MCF 10A (cell line): ENCODE data around the gene WLS. TPM values are rescaled to one million over a fixed set of nuclear protein-coding genes. Genes with fewer than 3 reads are reported as not detected.
A peak's percentile ranks its signal among the peaks of the same experiment; 100 is the strongest.

ENCODE experiments used
- BruUV-seq: library from RNA; stranded (reverse); fragments of 400-500 nt; replicated peaks from 2 replicates; lab custom pipeline; 2021; lab: Mats Ljungman, UMichigan
- CTCF ChIA-PET: fragments of 300-600 bp; sonication (Branson Sonifier 250); formaldehyde crosslinking; extraction: SDS; loops from one replicate; lab custom pipeline; 2021; ENCODE audit warnings: antibody characterized with exemption, inconsistent platforms; lab: Yijun Ruan, JAX
- POLR2A ChIA-PET: fragments of 300-600, 350-650 bp; sonication (Branson Sonifier 250); formaldehyde crosslinking; extraction: SDS; loops from one replicate; lab custom pipeline; 2020; ENCODE audit warnings: antibody characterized with exemption, inconsistent platforms; lab: Yijun Ruan, JAX
- DNase-seq: peaks from one replicate; pipeline ENCODE4 v3.0.0-alpha.2; 2018; ENCODE audit not compliant: unreplicated experiment
- H3K27ac Mint-ChIP-seq: one replicate; pipeline ENCODE4 v1.8.0; 2022; ENCODE audit warnings: mild to moderate bottlenecking, low read depth, mixed read lengths; ENCODE audit not compliant: unreplicated experiment
- H3K27me3 Mint-ChIP-seq: one replicate; pipeline ENCODE4 v1.8.0; 2022; ENCODE audit warnings: mixed read lengths; ENCODE audit not compliant: insufficient read depth, unreplicated experiment
- H3K36me3 Mint-ChIP-seq: one replicate; pipeline ENCODE4 v1.8.0; 2022; ENCODE audit warnings: mild to moderate bottlenecking, moderate library complexity, mixed read lengths; ENCODE audit not compliant: insufficient read depth, unreplicated experiment
- H3K4me1 Mint-ChIP-seq: one replicate; pipeline ENCODE4 v1.8.0; 2022; ENCODE audit warnings: mixed read lengths; ENCODE audit not compliant: insufficient read depth, unreplicated experiment
- H3K4me3 Mint-ChIP-seq: one replicate; pipeline ENCODE4 v1.8.0; 2022; ENCODE audit warnings: mild to moderate bottlenecking, moderate library complexity, mixed read lengths; ENCODE audit not compliant: unreplicated experiment
- H3K9me3 Mint-ChIP-seq: one replicate; pipeline ENCODE4 v1.8.0; 2022; ENCODE audit warnings: mixed read lengths; ENCODE audit not compliant: unreplicated experiment
- intact Hi-C: fragments of 100-400 bp; cut with micrococcal nuclease; formaldehyde crosslinking; loops from 2 replicates; pipeline ENCODE4 v1.14.1; 2022
- total RNA-seq: library from RNA; stranded (reverse); gene quantifications from 2 replicates; pipeline ENCODE4 v1.2.3, GENCODE V29; 2022
- TF ChIP-seq, protein P1 (sequence below): fragments of 200-600 bp; IDR thresholded peaks from one replicate; pipeline ENCODE4 v1.8.0; 2022; ENCODE audit warnings: antibody characterized with exemption, mild to moderate bottlenecking; ENCODE audit not compliant: unreplicated experiment

Gene WLS
- total RNA-seq, 1 experiment from 2014 or later = 37.8 TPM

DNA sequence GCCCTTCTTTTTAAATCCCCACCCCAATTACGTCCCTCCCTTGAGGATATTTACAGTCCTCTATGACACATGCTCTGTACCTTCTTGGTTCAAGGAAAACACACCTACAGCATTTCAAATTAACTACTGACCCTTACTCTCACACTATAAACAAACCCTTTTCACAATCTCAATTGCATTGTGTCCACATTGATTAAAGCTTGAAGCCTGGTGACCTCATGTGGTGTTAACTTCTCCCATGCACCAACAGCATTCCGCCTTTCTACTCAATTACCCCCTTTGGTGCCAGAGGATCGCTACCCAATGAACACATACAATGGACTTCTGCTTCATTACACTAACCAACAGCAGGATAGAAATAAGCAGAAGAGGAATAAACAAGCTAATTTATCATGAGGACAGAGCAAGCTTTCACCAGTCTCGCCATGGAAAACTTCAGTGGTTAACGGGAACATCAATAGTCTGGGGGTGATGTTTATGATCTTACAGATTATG lies 15.2 kb downstream of the WLS start:
- ChIA-PET POLR2A (no interaction called here), CTCF (interaction anchor here (0.6 kb wide), 1 partner anchor 49 kb away, joined by 6 read pairs; no protein-coding TSS in a partner anchor)
- TF ChIP-seq, protein P1, sequence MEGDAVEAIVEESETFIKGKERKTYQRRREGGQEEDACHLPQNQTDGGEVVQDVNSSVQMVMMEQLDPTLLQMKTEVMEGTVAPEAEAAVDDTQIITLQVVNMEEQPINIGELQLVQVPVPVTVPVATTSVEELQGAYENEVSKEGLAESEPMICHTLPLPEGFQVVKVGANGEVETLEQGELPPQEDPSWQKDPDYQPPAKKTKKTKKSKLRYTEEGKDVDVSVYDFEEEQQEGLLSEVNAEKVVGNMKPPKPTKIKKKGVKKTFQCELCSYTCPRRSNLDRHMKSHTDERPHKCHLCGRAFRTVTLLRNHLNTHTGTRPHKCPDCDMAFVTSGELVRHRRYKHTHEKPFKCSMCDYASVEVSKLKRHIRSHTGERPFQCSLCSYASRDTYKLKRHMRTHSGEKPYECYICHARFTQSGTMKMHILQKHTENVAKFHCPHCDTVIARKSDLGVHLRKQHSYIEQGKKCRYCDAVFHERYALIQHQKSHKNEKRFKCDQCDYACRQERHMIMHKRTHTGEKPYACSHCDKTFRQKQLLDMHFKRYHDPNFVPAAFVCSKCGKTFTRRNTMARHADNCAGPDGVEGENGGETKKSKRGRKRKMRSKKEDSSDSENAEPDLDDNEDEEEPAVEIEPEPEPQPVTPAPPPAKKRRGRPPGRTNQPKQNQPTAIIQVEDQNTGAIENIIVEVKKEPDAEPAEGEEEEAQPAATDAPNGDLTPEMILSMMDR = no peak
- Mint-ChIP-seq H3K4me3 (no peak overlapping the region), H3K9me3 (no peaks in the 10 kb centered on the region), H3K27me3 (no peaks in the 10 kb centered on the region), H3K4me1 (peaks cover 30% of the 10 kb centered on the region), H3K27ac (no peak overlapping the region), H3K36me3 (no peaks in the 10 kb centered on the region)
- no TSS peak for BruUV-seq
- DNase-seq = no peak
- intact Hi-C loops = no loop called here

DNA sequence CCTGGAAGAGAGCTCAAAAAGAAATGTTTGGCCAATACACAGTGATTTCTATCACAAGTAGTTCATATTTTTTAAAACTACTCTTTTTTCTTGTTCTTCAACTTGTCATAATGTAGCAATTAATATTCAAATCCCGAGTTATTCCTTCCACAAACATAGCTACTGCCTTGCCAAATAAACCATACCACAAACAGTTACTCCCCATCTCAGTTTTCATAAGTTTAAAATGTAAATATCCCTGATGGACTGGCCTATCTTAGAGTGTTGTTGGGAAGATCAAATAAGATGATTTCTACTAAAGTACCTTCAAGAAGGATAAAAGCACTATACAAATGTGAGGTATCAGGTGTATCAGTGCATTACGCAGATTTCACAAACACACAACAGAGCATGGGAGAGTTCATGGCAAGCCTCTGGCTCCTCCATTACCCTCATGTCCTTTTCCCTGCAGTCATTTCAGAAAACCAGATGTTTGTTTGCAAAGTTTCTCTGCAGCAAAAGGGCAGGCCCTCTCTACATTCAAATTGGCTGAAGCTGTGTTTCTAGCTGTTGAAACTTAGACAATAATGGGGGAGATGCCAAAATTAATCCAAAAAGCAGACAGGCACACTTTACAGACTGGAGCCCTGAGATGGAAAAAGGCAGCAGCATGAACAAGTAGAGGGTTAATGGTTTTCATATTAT lies 16.1 kb downstream of the WLS start:
- no peak overlapping the region for H3K4me3 Mint-ChIP-seq
- ChIA-PET POLR2A (interaction anchor here (0.7 kb wide), 2 partner anchors 10 to 13 kb away, joined by 3 read pairs; no protein-coding TSS in a partner anchor), CTCF (no interaction called here)
- H3K4me1 Mint-ChIP-seq = peaks cover 22% of the 10 kb centered on the region
- no peaks in the 10 kb centered on the region for H3K36me3 Mint-ChIP-seq
- intact Hi-C loops = no loop called here
- DNase-seq = no peak
- TF ChIP-seq, protein P1 = no peak
- H3K27ac Mint-ChIP-seq = no peak overlapping the region
- no peaks in the 10 kb centered on the region for H3K27me3 Mint-ChIP-seq
- BruUV-seq = no TSS peak
- no peaks in the 10 kb centered on the region for H3K9me3 Mint-ChIP-seq

DNA sequence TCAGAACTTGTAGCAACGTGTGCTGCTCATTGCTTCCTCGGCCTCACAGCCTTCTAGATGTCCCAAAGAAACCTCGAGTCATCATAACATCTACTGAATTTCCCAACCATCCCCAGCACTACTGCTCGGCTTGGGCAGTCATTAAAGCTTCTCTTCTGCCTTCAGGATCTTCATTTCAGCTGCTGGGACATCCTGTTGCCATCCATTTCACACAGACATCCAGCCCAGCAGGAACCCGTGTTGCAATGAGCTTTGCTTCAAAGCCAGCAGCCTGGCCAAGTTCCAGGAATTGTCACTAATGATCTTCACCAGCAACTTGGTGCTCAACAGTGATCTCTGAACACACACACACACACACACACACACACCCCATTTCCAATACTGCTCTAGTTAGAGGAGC lies 18.5 kb downstream of the WLS start:
- BruUV-seq = no TSS peak
- H3K36me3 Mint-ChIP-seq = no peaks in the 10 kb centered on the region
- no peaks in the 10 kb centered on the region for H3K9me3 Mint-ChIP-seq
- TF ChIP-seq, protein P1 = no peak
- CTCF ChIA-PET = interaction anchor here (0.5 to 1.4 kb wide), 2 partner anchors 132 to 212 kb away, joined by 4 to 5 read pairs; no protein-coding TSS in a partner anchor
- peak; percentile 86 for DNase-seq
- intact Hi-C loops = no loop called here
- POLR2A ChIA-PET = interaction anchor here (0.7 to 2.0 kb wide), 11 partner anchors 9 to 481 kb away, joined by 3 to 15 read pairs (median 5); partner anchors contain the start of gene WLS
- peaks cover 17% of the 10 kb centered on the region for H3K4me1 Mint-ChIP-seq
- H3K27ac Mint-ChIP-seq = peak overlapping the region; percentile 84
- peak overlapping the region; percentile 1 for H3K4me3 Mint-ChIP-seq
- no peaks in the 10 kb centered on the region for H3K27me3 Mint-ChIP-seq

DNA sequence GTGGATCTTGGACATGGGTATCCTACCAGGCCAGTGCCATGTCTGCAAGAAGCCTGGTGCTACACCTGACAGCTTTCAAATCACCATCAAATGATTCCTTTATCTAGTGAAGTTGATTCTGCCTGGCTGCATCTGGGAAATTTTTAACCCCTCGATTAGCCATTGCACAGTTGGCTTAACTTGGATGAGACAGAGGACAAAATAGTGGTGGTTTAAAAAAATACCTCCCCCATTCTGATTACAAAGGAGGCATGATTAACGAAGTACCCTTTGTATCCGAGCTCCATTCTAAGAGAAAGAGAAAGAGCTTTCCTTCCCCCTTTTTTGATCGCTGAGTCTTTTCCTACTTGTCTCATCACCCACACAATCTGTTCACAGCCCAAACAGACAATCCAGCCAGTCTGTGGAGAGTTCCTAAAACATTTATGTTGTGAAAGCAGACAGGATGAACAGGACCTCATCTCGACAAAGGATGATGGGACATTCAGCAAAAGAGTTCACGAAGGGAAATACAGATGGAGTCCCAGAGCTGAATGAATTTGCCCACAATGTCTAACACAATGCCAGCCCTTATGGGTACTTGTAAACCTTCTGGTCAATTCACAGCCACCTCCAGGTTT lies 20.5 kb downstream of the WLS start:
- no peaks in the 10 kb centered on the region for H3K27me3 Mint-ChIP-seq
- no peaks in the 10 kb centered on the region for H3K36me3 Mint-ChIP-seq
- H3K4me3 Mint-ChIP-seq = no peak overlapping the region
- ChIA-PET POLR2A (interaction anchor here (0.7 to 1.8 kb wide), 3 partner anchors 11 to 38 kb away, joined by 3 to 6 read pairs (median 3); no protein-coding TSS in a partner anchor), CTCF (interaction anchor here (0.6 to 1.5 kb wide), 3 partner anchors 17 to 95 kb away, joined by 3 to 11 read pairs (median 3); no protein-coding TSS in a partner anchor)
- H3K27ac Mint-ChIP-seq = no peak overlapping the region
- intact Hi-C loops = no loop called here
- BruUV-seq = no TSS peak
- TF ChIP-seq, protein P1 = no peak
- H3K4me1 Mint-ChIP-seq = peaks cover 16% of the 10 kb centered on the region
- DNase-seq = no peak
- no peaks in the 10 kb centered on the region for H3K9me3 Mint-ChIP-seq
